Hepatocyte (in vitro differentiated cells): ENCODE data around the gene IGLL5.

Experiments used
- EZH2 ChIP-seq: fragments of 200-600 bp; sonication (generic); IDR thresholded peaks from 2 replicates; pipeline ENCODE4 v1.6.1; 2016; ENCODE audit warnings: antibody characterized with exemption, mild to moderate bottlenecking, borderline replicate concordance
- EZH2phosphoT487 ChIP-seq: fragments of 200-600 bp; sonication (generic); IDR thresholded peaks from one replicate; pipeline ENCODE4 v1.6.1; 2018; ENCODE audit warnings: antibody characterized with exemption, mild to moderate bottlenecking, low read depth, moderate library complexity; ENCODE audit not compliant: unreplicated experiment, severe bottlenecking
- TF ChIP-seq, protein P1 (sequence below): fragments of 200-600 bp; sonication (generic); IDR thresholded peaks from 2 replicates; pipeline ENCODE4 v1.5.1; 2016; ENCODE audit warnings: antibody characterized with exemption, mild to moderate bottlenecking; ENCODE audit not compliant: poor library complexity

- TF ChIP-seq EZH2 (no peak), EZH2phosphoT487 (no peak)
- TF ChIP-seq, protein P1, sequence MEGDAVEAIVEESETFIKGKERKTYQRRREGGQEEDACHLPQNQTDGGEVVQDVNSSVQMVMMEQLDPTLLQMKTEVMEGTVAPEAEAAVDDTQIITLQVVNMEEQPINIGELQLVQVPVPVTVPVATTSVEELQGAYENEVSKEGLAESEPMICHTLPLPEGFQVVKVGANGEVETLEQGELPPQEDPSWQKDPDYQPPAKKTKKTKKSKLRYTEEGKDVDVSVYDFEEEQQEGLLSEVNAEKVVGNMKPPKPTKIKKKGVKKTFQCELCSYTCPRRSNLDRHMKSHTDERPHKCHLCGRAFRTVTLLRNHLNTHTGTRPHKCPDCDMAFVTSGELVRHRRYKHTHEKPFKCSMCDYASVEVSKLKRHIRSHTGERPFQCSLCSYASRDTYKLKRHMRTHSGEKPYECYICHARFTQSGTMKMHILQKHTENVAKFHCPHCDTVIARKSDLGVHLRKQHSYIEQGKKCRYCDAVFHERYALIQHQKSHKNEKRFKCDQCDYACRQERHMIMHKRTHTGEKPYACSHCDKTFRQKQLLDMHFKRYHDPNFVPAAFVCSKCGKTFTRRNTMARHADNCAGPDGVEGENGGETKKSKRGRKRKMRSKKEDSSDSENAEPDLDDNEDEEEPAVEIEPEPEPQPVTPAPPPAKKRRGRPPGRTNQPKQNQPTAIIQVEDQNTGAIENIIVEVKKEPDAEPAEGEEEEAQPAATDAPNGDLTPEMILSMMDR: no peak
These were observed 10.3 kb downstream of the IGLL5 start for GRCh38 chr22:22897947-22898346.
